Measurements from ENCODE around the gene LSM4. TPM values are rescaled to one million over a fixed set of nuclear protein-coding genes. Genes with fewer than 3 reads are reported as not detected.
"Not testable (repeated sequence)": the region's sequence is repeated elsewhere in the genome, so short reads cannot be mapped to it uniquely, and the experiment has no call there.

LSM4 gene
- total and polyA plus RNA-seq, 2 donors from 2014 or later: 87.7 to 245 TPM

GRCh38 chr19:18362934-18363542 is 40.2 kb upstream of the LSM4 start:
- DNase-seq (no peak), FAIRE-seq (no peak)
- H3K27me3 ChIP-seq (ENCODE audit: control insufficient read depth, insufficient read depth, low read length): no peaks in the 10 kb centered on the region
- peak overlapping the region; percentile 94 to 99 for H3K27ac ChIP-seq (ENCODE audit: low read depth in 2 of 2, low read length in 2 of 2)
- no peak for TF ChIP-seq CTCF (IDR thresholded peaks at IDR 0.05; ENCODE audit: borderline replicate concordance, extremely low read depth, insufficient read depth)
- H3K36me3 ChIP-seq (ENCODE audit: control insufficient read depth in 2 of 3, insufficient read depth in 3 of 3, low read length in 3 of 3): peaks cover 0 to 38% (median 2%) of the 10 kb centered on the region in 3 donors
- H3K9me3 ChIP-seq (ENCODE audit: control insufficient read depth in 2 of 3, insufficient read depth in 1 of 3, low read length in 3 of 3): no peaks in the 10 kb centered on the region
- no peak overlapping the region for H3K4me3 ChIP-seq (ENCODE audit: low read length in 3 of 3)
- H3K9ac ChIP-seq (ENCODE audit: low read length in 3 of 3): peak overlapping the region in 1 of 3 donors; percentile 54
- intact Hi-C loops (cut with DNase I): no loop called here
- H3K4me1 ChIP-seq (ENCODE audit: control insufficient read depth in 2 of 3, insufficient read depth in 2 of 3, low read depth in 1 of 3, low read length in 3 of 3): peaks cover 0 to 32% (median 17%) of the 10 kb centered on the region in 3 donors

- Histone ChIP-seq H3K9me3 (ENCODE audit: control insufficient read depth in 2 of 3, insufficient read depth in 1 of 3, low read length in 3 of 3) (no peaks in the 10 kb centered on the region), H3K4me3 (ENCODE audit: low read length in 3 of 3) (no peak overlapping the region), H3K4me1 (ENCODE audit: control insufficient read depth in 2 of 3, insufficient read depth in 2 of 3, low read depth in 1 of 3, low read length in 3 of 3) (peaks cover 0 to 41% (median 25%) of the 10 kb centered on the region in 3 donors), H3K36me3 (ENCODE audit: control insufficient read depth in 2 of 3, insufficient read depth in 3 of 3, low read length in 3 of 3) (peaks cover 2 to 51% (median 9%) of the 10 kb centered on the region in 3 donors), H3K27ac (ENCODE audit: low read depth in 2 of 2, low read length in 2 of 2) (no peak overlapping the region), H3K9ac (ENCODE audit: low read length in 3 of 3) (no peak overlapping the region), H3K27me3 (ENCODE audit: control insufficient read depth, insufficient read depth, low read length) (no peaks in the 10 kb centered on the region)
- no peak for TF ChIP-seq CTCF (IDR thresholded peaks at IDR 0.05; ENCODE audit: borderline replicate concordance, extremely low read depth, insufficient read depth)
- no peak for FAIRE-seq
- intact Hi-C loops (cut with DNase I): no loop called here
- DNase-seq: no peak
Measured at GRCh38 chr19:18361646-18362045, 38.8 kb upstream of the LSM4 start.

- Histone ChIP-seq H3K9ac (ENCODE audit: low read length in 3 of 3) (no peak overlapping the region), H3K4me1 (ENCODE audit: control insufficient read depth in 2 of 3, insufficient read depth in 2 of 3, low read depth in 1 of 3, low read length in 3 of 3) (peaks cover 0 to 9% (median 8%) of the 10 kb centered on the region in 3 donors), H3K36me3 (ENCODE audit: control insufficient read depth in 2 of 3, insufficient read depth in 3 of 3, low read length in 3 of 3) (peaks cover 2 to 51% (median 13%) of the 10 kb centered on the region in 3 donors), H3K9me3 (ENCODE audit: control insufficient read depth in 2 of 3, insufficient read depth in 1 of 3, low read length in 3 of 3) (no peaks in the 10 kb centered on the region), H3K27me3 (ENCODE audit: control insufficient read depth, insufficient read depth, low read length) (no peaks in the 10 kb centered on the region), H3K27ac (ENCODE audit: low read depth in 2 of 2, low read length in 2 of 2) (peak overlapping the region; percentile 62 to 83), H3K4me3 (ENCODE audit: low read length in 3 of 3) (no peak overlapping the region)
- DNase-seq (no peak), FAIRE-seq (no peak)
- TF ChIP-seq CTCF (IDR thresholded peaks at IDR 0.05; ENCODE audit: borderline replicate concordance, extremely low read depth, insufficient read depth): no peak
- intact Hi-C loops (cut with DNase I): no loop called here
Measured at GRCh38 chr19:18357041-18357440, 34.2 kb upstream of the LSM4 start.

- H3K4me1 ChIP-seq (ENCODE audit: control insufficient read depth in 2 of 3, insufficient read depth in 2 of 3, low read depth in 1 of 3, low read length in 3 of 3); H3K27me3 ChIP-seq (ENCODE audit: control insufficient read depth, insufficient read depth, low read length); H3K27ac ChIP-seq (ENCODE audit: low read depth in 2 of 2, low read length in 2 of 2); H3K9me3 ChIP-seq (ENCODE audit: control insufficient read depth in 2 of 3, insufficient read depth in 1 of 3, low read length in 3 of 3); DNase-seq; intact Hi-C loops (cut with DNase I); H3K4me3 ChIP-seq (ENCODE audit: low read length in 3 of 3); FAIRE-seq; H3K9ac ChIP-seq (ENCODE audit: low read length in 3 of 3): not testable (repeated sequence)
- peaks cover 2 to 48% (median 13%) of the 10 kb centered on the region in 3 donors for H3K36me3 ChIP-seq (ENCODE audit: control insufficient read depth in 2 of 3, insufficient read depth in 3 of 3, low read length in 3 of 3)
Measured at GRCh38 chr19:18354743-18355142, 31.9 kb upstream of the LSM4 start.

All from kidney (tissue), 14 donors.